K562 (cell line): ENCODE data around the gene ADPRH.
"Not testable (repeated sequence)": the region's sequence is repeated elsewhere in the genome, so short reads cannot be mapped to it uniquely, and the experiment has no call there.

Source experiments
- CHD1 ChIP-seq: fragments of 200-600 bp; sonication (generic); IDR thresholded peaks from one replicate; pipeline ENCODE4 v1.6.1; 2012; ENCODE audit warnings: mild to moderate bottlenecking, moderate library complexity, low read length, inconsistent platforms
- ETV5 ChIP-seq: sonication (generic); formaldehyde crosslinking; IDR thresholded peaks from 2 replicates; pipeline ENCODE4 v1.4.0; 2020; ENCODE audit warnings: low read depth, mild to moderate bottlenecking, missing genetic modification reagents
- GABPB1 ChIP-seq: sonication (generic); formaldehyde crosslinking; IDR thresholded peaks from 2 replicates; pipeline ENCODE4 v1.8.0; 2022; ENCODE audit warnings: mild to moderate bottlenecking, missing genetic modification reagents
- NFATC3 ChIP-seq: fragments of 450-650 bp; IDR thresholded peaks from 2 replicates; pipeline ENCODE4 v1.6.1; 2017; ENCODE audit warnings: mild to moderate bottlenecking
- NR2C2 ChIP-seq, 2 experiments: fragments of 200-800 bp in 1 of 2; sonication (Bioruptor generic) in 1 of 2; sonication (generic) in 1 of 2; formaldehyde crosslinking in 1 of 2; IDR thresholded peaks; 2 replicates each; pipeline versions ENCODE4 v1.6.1 to v1.8.0; 2016 to 2022; ENCODE audit warnings: mild to moderate bottlenecking in 1 of 2, missing compliant biosample characterization in 1 of 2, missing genetic modification characterization in 1 of 2, missing genetic modification reagents in 1 of 2
- PATZ1 ChIP-seq: fragments of 250-450 bp; sonication (Bioruptor Pico); IDR thresholded peaks from 2 replicates; pipeline ENCODE4 v1.5.0; 2020; ENCODE audit warnings: mild to moderate bottlenecking, borderline replicate concordance
- SMARCA5 ChIP-seq: fragments of 450-650 bp; IDR thresholded peaks from 2 replicates; pipeline ENCODE4 v1.6.1; 2016
- SP2 ChIP-seq: IDR thresholded peaks from 2 replicates; pipeline ENCODE4 v1.6.1; 2011; ENCODE audit warnings: mild to moderate bottlenecking, low read depth, low read length, moderate library complexity; ENCODE audit not compliant: poor library complexity, severe bottlenecking; ENCODE audit errors: extremely low read depth
- STAG1 ChIP-seq: sonication (generic); formaldehyde crosslinking; IDR thresholded peaks from 2 replicates; pipeline ENCODE4 v1.5.0; 2020; ENCODE audit warnings: missing genetic modification reagents, borderline replicate concordance
- TRIM24 ChIP-seq, 2 experiments: fragments of 450-650 bp; IDR thresholded peaks; 2 replicates each; pipeline ENCODE4 v1.6.1; 2016
- ZBTB7A ChIP-seq: IDR thresholded peaks from 2 replicates; pipeline ENCODE4 v1.6.1; 2011; ENCODE audit warnings: low read depth, mild to moderate bottlenecking, low read length, moderate library complexity, borderline replicate concordance; ENCODE audit not compliant: control insufficient read depth
- TF ChIP-seq, protein P1 (sequence below): sonication (generic); formaldehyde crosslinking; IDR thresholded peaks from 2 replicates; pipeline ENCODE4 v1.8.1; 2023; ENCODE audit warnings: mild to moderate bottlenecking, missing genetic modification reagents
- TF ChIP-seq, protein P2 (sequence below), 3 experiments: IDR thresholded peaks in 2 of 3; conservative IDR thresholded peaks in 1 of 3; 2 replicates each; pipeline ENCODE4 v1.5.1; 2011 to 2012; ENCODE audit warnings: low read length in 3 of 3, mild to moderate bottlenecking in 3 of 3, control low read depth in 2 of 3, improper control_type of control experiment in 1 of 3, inconsistent platforms in 1 of 3, low read depth in 1 of 3, mixed read lengths in 1 of 3, moderate library complexity in 1 of 3; ENCODE audit not compliant: insufficient read depth in 2 of 3

DNA sequence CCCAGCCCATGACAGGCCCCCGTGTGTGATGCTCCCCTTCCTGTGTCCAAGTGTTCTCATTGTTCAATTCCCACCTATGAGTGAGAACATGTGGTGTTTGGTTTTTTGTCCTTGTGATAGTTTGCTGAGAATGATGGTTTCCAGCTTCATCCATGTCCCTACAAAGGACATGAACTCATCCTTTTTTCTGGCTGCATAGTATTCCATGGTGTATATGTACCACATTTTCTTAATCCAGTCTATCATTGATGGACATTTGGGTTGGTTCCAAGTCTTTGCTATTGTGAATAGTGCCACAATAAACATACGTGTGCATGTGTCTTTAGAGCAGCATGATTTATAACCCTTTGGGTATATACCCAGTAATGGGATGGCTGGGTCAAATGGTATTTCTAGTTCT is 16.0 kb upstream of the ADPRH start:
- TF ChIP-seq GABPB1 (CRISPR knock-in tag); SMARCA5; CHD1; PATZ1 (CRISPR knock-in tag); STAG1 (CRISPR knock-in tag); SP2; ZBTB7A; NR2C2 (CRISPR knock-in tag; IDR thresholded peaks at IDR 0.05); NR2C2 (tag; IDR thresholded peaks at IDR 0.05); TRIM24 (IDR thresholded peaks at IDR 0.05); NFATC3; ETV5: not testable (repeated sequence)
- TF ChIP-seq, protein P1, sequence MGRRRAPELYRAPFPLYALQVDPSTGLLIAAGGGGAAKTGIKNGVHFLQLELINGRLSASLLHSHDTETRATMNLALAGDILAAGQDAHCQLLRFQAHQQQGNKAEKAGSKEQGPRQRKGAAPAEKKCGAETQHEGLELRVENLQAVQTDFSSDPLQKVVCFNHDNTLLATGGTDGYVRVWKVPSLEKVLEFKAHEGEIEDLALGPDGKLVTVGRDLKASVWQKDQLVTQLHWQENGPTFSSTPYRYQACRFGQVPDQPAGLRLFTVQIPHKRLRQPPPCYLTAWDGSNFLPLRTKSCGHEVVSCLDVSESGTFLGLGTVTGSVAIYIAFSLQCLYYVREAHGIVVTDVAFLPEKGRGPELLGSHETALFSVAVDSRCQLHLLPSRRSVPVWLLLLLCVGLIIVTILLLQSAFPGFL (CRISPR knock-in tag), result not testable (repeated sequence)
- TF ChIP-seq, protein P2, sequence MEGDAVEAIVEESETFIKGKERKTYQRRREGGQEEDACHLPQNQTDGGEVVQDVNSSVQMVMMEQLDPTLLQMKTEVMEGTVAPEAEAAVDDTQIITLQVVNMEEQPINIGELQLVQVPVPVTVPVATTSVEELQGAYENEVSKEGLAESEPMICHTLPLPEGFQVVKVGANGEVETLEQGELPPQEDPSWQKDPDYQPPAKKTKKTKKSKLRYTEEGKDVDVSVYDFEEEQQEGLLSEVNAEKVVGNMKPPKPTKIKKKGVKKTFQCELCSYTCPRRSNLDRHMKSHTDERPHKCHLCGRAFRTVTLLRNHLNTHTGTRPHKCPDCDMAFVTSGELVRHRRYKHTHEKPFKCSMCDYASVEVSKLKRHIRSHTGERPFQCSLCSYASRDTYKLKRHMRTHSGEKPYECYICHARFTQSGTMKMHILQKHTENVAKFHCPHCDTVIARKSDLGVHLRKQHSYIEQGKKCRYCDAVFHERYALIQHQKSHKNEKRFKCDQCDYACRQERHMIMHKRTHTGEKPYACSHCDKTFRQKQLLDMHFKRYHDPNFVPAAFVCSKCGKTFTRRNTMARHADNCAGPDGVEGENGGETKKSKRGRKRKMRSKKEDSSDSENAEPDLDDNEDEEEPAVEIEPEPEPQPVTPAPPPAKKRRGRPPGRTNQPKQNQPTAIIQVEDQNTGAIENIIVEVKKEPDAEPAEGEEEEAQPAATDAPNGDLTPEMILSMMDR (IDR thresholded peaks at IDR 0.05 in 2 of 3, conservative IDR thresholded peaks at IDR 0.05 in 1 of 3; ENCODE audit: insufficient read depth in 2 of 3, low read depth in 1 of 3, low read length in 3 of 3), result not testable (repeated sequence)
